GM20000 (cell line): Measurements from ENCODE around the gene RNPEP.

Experiments
- DNase-seq: peaks from one replicate; pipeline ENCODE4 v3.0.0; 2012; ENCODE audit warnings: low spot score
- TF ChIP-seq, protein P1 (sequence below): IDR thresholded peaks from 2 replicates; pipeline ENCODE4 v1.5.1; 2012; ENCODE audit warnings: mild to moderate bottlenecking, control low read depth; ENCODE audit errors: extremely low read depth, missing control alignments

RNPEP gene

DNA sequence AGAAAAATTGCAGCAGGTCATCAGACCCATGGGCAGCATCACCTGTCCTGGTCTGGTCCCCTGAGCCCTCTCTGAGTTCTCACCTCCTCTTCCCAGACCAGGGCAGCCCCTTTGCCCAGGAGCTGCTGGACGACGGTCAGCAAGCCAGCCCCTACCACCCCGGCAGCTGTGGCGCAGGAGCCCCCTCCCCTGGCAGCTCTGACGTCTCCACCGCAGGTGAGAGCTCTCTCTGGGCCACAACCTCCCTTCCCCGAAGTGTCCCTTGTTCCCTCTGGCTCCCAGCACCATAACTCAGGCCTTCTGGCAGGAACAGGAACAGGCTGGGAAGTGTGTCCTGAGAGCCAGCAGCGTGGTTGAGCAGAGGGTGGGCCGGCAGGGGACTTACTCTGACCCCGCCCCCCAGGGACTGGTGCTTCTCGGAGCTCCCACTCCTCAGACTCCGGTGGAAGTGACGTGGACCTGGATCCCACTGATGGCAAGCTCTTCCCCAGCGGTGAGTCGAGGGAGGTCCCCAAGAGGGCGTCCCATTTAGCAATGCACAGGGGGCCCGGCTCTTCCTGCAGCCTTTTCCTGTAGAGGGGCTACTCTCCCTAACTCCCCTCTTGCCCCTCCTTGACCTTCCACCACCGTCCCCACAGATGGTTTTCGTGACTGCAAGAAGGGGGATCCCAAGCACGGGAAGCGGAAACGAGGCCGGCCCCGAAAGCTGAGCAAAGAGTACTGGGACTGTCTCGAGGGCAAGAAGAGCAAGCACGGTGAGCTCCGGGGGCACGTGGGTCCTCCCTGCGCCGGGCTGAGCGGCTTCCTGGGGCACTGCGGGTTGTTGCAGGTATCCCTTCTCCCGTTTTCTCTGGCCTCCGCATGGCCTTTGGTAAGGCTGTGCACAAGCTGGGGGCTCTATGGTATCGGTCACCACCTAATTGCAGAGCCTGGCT is 30.4 kb downstream of the RNPEP start:
- TF ChIP-seq, protein P1, sequence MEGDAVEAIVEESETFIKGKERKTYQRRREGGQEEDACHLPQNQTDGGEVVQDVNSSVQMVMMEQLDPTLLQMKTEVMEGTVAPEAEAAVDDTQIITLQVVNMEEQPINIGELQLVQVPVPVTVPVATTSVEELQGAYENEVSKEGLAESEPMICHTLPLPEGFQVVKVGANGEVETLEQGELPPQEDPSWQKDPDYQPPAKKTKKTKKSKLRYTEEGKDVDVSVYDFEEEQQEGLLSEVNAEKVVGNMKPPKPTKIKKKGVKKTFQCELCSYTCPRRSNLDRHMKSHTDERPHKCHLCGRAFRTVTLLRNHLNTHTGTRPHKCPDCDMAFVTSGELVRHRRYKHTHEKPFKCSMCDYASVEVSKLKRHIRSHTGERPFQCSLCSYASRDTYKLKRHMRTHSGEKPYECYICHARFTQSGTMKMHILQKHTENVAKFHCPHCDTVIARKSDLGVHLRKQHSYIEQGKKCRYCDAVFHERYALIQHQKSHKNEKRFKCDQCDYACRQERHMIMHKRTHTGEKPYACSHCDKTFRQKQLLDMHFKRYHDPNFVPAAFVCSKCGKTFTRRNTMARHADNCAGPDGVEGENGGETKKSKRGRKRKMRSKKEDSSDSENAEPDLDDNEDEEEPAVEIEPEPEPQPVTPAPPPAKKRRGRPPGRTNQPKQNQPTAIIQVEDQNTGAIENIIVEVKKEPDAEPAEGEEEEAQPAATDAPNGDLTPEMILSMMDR, result no peak

DNA sequence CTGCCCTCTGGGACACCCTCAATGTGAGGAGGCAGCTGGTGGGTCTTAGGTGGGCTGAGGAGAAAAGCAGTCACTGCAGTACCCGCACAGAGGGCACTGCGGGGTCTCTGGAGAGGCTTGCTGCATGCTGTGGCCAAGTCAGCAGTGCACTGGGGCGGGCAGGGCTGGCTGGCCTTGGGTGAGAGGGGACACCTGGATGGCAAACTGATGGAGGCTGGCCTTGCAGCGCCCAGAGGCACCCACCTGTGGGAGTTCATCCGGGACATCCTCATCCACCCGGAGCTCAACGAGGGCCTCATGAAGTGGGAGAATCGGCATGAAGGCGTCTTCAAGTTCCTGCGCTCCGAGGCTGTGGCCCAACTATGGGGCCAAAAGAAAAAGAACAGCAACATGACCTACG is 31.2 kb downstream of the RNPEP start:
- TF ChIP-seq, protein P1, result no peak
- DNase-seq, result no peak

More for the DNA sequence above, 30.4 kb downstream of the RNPEP start:
- DNase-seq, result no peak

DNA sequence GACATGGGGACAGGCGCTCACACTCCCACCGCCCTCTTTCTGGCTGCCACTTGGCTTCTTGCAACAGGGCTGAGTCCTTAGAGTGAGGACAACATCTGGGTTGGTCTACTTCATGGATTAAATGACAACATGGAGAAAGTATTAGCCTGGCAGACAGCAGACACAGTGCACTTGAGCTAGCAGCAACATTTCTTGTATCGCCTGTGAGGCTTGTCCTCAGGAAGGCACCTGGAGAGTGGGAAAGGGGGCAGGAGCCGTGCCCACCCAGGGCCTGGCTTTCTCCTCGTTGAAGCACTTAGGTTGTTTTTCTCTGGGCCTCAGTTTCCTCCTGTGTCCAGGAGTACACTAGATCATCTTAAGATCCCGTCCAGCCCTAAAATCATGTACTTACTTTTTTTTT is 31.6 kb downstream of the RNPEP start:
- no peak for DNase-seq

DNA sequence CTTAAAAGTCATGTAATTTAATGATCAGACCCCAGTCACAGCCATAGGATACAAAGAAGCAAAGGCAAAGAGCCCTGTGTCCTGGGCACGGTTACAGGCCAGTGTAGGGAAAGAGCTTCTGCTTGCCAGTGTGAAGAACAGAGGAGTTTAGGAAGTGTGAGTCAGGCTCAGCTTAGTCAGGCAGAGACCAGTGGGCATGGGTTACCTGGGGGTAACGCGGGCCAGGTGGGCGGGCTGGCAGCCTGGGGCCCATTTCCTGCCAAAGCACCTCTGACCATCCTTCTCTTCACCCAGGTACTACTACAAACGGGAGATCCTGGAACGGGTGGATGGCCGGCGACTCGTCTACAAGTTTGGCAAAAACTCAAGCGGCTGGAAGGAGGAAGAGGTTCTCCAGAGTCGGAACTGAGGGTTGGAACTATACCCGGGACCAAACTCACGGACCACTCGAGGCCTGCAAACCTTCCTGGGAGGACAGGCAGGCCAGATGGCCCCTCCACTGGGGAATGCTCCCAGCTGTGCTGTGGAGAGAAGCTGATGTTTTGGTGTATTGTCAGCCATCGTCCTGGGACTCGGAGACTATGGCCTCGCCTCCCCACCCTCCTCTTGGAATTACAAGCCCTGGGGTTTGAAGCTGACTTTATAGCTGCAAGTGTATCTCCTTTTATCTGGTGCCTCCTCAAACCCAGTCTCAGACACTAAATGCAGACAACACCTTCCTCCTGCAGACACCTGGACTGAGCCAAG is 32.6 kb downstream of the RNPEP start:
- TF ChIP-seq, protein P1, result no peak
- no peak for DNase-seq

More for the DNA sequence above, 31.6 kb downstream of the RNPEP start:
- TF ChIP-seq, protein P1, result no peak

DNA sequence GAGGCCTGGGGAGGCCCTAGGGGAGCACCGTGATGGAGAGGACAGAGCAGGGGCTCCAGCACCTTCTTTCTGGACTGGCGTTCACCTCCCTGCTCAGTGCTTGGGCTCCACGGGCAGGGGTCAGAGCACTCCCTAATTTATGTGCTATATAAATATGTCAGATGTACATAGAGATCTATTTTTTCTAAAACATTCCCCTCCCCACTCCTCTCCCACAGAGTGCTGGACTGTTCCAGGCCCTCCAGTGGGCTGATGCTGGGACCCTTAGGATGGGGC is 33.2 kb downstream of the RNPEP start:
- TF ChIP-seq, protein P1, result no peak
- DNase-seq, result no peak

DNA sequence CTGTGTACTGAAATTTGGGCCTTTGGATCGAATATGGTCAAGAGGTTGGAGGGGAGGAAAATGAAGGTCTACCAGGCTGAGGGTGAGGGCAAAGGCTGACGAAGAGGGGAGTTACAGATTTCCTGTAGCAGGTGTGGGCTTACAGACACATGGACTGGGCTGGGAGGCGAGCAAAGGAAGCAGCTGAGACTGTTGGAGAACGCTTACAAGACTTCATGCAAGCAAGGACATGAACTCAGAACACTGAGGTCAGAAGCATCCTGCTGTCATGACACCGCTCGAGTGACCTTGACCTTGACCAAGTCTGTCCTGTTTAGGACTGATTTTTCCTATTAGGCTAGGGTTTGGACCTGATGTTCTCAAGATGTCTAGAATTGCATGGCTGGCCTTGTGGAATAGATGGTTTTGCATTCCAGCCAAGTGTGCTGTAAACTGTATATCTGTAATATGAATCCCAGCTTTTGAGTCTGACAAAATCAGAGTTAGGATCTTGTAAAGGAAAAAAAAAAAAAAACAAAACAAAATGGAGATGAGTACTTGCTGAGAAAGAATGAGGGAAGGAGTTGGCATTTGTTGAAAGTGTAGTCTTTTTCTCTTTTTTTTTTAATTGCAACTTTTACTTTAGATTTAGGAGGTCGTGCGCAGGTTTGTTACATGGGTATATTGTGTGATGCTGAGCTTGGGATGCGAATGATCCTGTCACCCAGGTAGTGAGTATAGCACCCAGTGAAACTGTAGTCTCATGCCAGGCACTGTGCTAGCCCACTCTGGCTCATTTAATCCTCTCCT is 33.8 kb downstream of the RNPEP start:
- DNase-seq, result no peak
- TF ChIP-seq, protein P1, result no peak
